T-helper 2 cell treated with Interferon-gamma antibody and Interleukin-4, amounts not matched to agents 5 μg/mL and 100 μg/mL, for 36 hours (primary cell): ENCODE results near the gene BRIP1.

ENCODE experiments used
- DNase-seq: peaks from one replicate; pipeline ENCODE4 v3.0.0; 2021; ENCODE audit warnings: low spot score
- H3K27ac Mint-ChIP-seq: one replicate; pipeline ENCODE4 v1.8.0; 2021; ENCODE audit warnings: mild to moderate bottlenecking, mixed read lengths
- H3K27me3 Mint-ChIP-seq: one replicate; pipeline ENCODE4 v1.8.0; 2021; ENCODE audit warnings: low read depth, mixed read lengths
- H3K36me3 Mint-ChIP-seq: one replicate; pipeline ENCODE4 v1.8.0; 2021; ENCODE audit warnings: low read depth, mixed read lengths
- H3K4me1 Mint-ChIP-seq: one replicate; pipeline ENCODE4 v1.8.0; 2021; ENCODE audit warnings: low read depth, mixed read lengths
- H3K4me3 Mint-ChIP-seq: one replicate; pipeline ENCODE4 v1.8.0; 2022; ENCODE audit warnings: mild to moderate bottlenecking, moderate library complexity, mixed read lengths
- H3K9me3 Mint-ChIP-seq: one replicate; pipeline ENCODE4 v1.8.0; 2021; ENCODE audit warnings: mixed read lengths

Gene BRIP1

DNA sequence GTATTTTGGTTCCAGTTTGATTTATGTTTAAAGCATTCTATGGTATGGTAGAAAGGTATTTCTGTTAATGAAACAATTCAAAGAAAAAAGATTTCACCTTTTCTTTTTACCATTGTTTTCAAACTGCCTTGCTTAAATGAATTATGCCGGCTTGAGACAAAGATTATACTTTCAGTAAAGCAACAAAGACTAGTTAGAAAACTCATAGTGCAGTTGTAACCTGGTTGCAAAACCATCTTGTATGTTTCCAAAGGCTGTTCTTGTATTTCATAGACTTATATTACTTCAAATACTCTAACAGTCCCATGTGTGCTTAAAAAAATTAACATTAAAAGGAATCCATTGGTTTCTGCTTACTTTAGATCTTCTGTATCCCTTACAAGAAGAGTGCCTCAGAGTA lies 153.8 kb downstream of the BRIP1 start:
- DNase-seq, result no peak
- Mint-ChIP-seq H3K4me3 (no peak overlapping the region), H3K27ac (no peak overlapping the region)

DNA sequence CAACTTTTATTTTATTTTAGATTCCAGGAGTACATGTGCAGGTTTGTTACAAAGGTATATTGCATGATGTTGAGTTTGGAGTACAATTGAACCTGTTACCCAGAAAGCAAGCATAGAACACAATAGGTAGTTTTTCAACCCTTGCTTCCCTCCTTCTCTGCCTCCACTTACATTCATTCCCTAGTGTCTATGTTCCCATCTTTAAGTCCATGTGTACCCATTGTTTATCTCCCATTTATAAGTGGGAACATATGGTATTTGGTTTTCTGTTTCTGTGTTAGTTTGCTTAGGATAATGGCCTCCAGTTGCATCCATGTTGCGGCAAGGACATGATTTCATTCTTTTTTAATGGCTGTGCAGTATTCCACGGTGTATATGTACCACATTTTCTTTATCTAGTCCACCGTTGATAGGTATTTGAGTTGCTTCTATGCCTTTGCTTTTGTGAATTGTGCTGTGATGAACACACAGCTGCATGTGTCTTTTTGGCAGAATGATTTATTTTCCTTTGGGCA lies 158.3 kb downstream of the BRIP1 start:
- no peaks in the 10 kb centered on the region for H3K4me1 Mint-ChIP-seq
- peaks cover 52% of the 10 kb centered on the region for H3K9me3 Mint-ChIP-seq
- H3K27ac Mint-ChIP-seq, result no peak overlapping the region
- no peaks in the 10 kb centered on the region for H3K27me3 Mint-ChIP-seq
- no peak for DNase-seq
- H3K36me3 Mint-ChIP-seq, result peaks cover 35% of the 10 kb centered on the region
- H3K4me3 Mint-ChIP-seq, result no peak overlapping the region

More for the DNA sequence above, 153.8 kb downstream of the BRIP1 start:
- H3K9me3 Mint-ChIP-seq, result peaks cover 20% of the 10 kb centered on the region
- H3K27me3 Mint-ChIP-seq, result no peaks in the 10 kb centered on the region
- peaks cover 36% of the 10 kb centered on the region for H3K36me3 Mint-ChIP-seq
- no peaks in the 10 kb centered on the region for H3K4me1 Mint-ChIP-seq

DNA sequence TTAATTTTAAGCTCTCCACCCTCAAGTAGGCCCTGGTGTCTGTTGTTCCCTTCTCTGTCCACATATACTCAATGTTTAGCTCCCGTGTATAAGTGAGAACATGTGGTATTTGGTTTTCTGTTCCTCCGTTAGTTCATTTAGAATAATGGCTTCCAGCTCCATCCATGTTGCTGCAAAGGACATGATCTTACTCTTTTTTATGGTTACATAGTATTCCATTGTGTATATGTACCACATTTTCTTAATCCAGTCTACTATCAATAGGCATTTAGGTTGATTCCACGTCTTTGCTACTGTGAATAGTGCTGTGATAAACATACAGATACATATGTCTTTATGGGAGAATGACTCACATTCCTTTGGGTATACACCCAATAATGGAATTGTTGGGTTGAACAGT lies 160.9 kb downstream of the BRIP1 start:
- Mint-ChIP-seq H3K27ac (no peak overlapping the region), H3K4me1 (no peaks in the 10 kb centered on the region), H3K9me3 (peaks cover 66% of the 10 kb centered on the region), H3K27me3 (no peaks in the 10 kb centered on the region), H3K4me3 (no peak overlapping the region), H3K36me3 (peaks cover 33% of the 10 kb centered on the region)
- DNase-seq, result no peak

DNA sequence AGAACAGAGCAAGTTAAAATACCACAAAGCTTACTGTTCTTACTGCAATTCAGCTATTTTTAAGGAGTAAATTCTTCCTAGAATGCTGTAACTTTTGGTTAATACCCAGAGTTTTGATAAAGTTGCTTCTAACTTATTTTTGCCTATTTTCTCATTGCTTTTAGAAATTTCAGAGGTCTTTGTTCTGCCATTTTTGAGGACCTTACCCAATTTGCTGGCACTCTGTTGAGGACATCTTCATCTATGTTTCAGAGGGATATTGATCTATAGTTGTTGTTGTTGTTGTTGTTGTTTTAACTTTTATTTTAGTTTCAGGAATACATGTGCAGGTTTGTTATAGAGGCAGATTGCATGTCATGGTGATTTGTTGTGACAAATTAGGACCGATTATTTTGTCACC lies 161.3 kb downstream of the BRIP1 start:
- Mint-ChIP-seq H3K9me3 (peaks cover 69% of the 10 kb centered on the region), H3K4me3 (no peak overlapping the region), H3K4me1 (no peaks in the 10 kb centered on the region), H3K27ac (no peak overlapping the region), H3K36me3 (peaks cover 33% of the 10 kb centered on the region), H3K27me3 (no peaks in the 10 kb centered on the region)
- no peak for DNase-seq

DNA sequence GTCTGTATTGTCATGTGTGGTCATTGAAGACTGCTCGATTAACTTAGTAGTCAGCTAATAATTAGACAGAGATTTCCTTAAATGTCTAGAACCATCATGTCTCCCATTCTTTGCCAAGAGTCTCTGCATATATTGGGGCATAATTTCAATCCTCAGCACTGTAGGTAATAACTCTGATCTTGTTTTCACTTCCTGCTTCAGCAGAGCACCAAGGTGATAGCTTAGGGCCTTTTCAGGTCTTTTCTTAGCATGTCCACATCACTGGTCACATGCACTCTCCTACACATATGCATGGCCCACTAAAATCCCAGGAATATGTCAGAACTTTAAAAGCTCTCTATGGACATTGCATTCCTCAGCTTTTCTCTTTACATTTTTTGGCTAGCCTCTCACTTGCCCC lies 162.0 kb downstream of the BRIP1 start:
- H3K27me3 Mint-ChIP-seq, result no peaks in the 10 kb centered on the region
- no peak overlapping the region for H3K27ac Mint-ChIP-seq
- H3K9me3 Mint-ChIP-seq, result peaks cover 69% of the 10 kb centered on the region
- peaks cover 33% of the 10 kb centered on the region for H3K36me3 Mint-ChIP-seq
- DNase-seq, result no peak
- no peaks in the 10 kb centered on the region for H3K4me1 Mint-ChIP-seq
- no peak overlapping the region for H3K4me3 Mint-ChIP-seq

DNA sequence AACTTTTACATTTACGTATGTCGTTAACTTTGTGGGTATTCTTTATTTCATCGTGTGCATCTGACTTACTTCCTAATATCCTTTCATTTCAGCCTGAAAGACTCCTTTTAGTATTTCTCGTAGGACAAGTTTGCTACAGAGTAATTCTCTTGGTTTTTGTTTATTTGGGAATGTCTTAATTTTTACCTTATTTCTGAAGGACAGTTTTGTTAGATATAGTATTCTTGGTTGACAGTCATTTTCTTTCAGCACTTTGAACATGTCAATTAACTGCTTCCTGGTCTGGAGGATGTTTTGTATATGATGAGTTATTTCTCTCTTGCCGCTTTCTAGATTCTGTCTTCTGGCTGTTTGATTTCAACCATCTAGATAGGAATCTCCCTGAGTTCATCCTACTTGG lies 163.1 kb downstream of the BRIP1 start:
- peaks cover 30% of the 10 kb centered on the region for H3K36me3 Mint-ChIP-seq
- no peak for DNase-seq
- no peak overlapping the region for H3K27ac Mint-ChIP-seq
- peaks cover 65% of the 10 kb centered on the region for H3K9me3 Mint-ChIP-seq
- H3K4me3 Mint-ChIP-seq, result no peak overlapping the region
- H3K4me1 Mint-ChIP-seq, result no peaks in the 10 kb centered on the region
- H3K27me3 Mint-ChIP-seq, result no peaks in the 10 kb centered on the region

DNA sequence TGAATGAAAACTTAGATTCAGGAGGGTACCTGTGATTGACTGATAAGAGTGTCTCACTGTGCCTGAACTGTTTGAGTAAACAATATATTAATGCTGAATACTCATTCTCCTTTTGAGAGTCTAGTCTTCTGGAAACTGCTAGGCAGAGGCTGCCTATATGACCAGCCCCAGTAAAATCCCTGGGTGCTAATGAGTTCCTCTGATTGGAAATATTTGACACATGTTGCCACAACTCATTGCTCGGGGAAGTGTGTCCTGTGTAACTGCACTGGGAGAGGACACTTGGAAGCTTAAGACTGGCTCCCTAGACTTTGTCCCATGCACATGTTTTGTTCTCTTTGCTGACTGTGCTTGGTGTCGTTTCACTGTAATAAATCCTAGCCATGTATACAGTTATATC lies 163.6 kb downstream of the BRIP1 start:
- Mint-ChIP-seq H3K27ac (no peak overlapping the region), H3K4me3 (no peak overlapping the region), H3K27me3 (no peaks in the 10 kb centered on the region), H3K4me1 (no peaks in the 10 kb centered on the region), H3K36me3 (peaks cover 30% of the 10 kb centered on the region), H3K9me3 (peaks cover 60% of the 10 kb centered on the region)
- DNase-seq, result no peak

DNA sequence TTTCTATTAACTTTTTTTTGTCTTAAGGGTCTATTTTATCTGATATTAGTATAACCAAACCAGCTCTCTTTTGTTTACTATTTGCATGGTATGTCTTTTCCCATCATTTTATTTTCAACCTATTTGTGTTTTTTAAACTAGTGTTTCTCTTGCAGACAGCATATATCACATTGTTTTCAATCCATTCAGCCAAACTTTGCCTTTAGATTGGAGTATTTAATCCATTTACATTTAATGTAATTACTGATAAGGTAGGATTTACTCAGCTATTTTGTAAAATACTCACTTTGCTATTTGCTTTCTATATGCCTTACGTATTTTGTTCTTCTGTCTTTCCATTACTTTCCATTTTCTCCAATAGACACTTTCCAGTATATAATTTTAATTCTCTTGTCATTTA lies 164.3 kb downstream of the BRIP1 start:
- Mint-ChIP-seq H3K27ac (no peak overlapping the region), H3K27me3 (no peaks in the 10 kb centered on the region), H3K4me1 (no peaks in the 10 kb centered on the region), H3K4me3 (no peak overlapping the region), H3K36me3 (peaks cover 32% of the 10 kb centered on the region), H3K9me3 (peaks cover 53% of the 10 kb centered on the region)
- no peak for DNase-seq

DNA sequence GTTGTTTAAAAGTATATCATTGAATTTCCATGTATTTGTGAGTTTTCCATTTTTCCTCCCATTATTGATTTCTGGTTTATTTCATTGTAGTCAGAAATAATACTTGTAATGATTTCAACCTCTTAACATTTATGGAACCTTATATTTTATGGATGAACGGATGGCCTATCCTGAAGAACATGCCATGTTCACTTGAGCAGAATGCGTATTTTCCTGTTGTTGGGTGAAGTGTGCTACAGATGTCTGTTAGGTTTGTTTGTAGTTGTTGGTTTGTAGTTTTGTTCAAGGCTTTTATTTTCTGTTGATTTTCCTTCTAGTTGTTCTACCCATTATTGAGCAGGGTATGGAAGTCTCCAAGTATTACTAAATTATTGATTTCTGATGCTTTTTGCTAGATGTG lies 165.1 kb downstream of the BRIP1 start:
- Mint-ChIP-seq H3K9me3 (peaks cover 51% of the 10 kb centered on the region), H3K4me3 (no peak overlapping the region), H3K27me3 (no peaks in the 10 kb centered on the region), H3K27ac (no peak overlapping the region), H3K36me3 (peaks cover 32% of the 10 kb centered on the region), H3K4me1 (no peaks in the 10 kb centered on the region)
- DNase-seq, result no peak

DNA sequence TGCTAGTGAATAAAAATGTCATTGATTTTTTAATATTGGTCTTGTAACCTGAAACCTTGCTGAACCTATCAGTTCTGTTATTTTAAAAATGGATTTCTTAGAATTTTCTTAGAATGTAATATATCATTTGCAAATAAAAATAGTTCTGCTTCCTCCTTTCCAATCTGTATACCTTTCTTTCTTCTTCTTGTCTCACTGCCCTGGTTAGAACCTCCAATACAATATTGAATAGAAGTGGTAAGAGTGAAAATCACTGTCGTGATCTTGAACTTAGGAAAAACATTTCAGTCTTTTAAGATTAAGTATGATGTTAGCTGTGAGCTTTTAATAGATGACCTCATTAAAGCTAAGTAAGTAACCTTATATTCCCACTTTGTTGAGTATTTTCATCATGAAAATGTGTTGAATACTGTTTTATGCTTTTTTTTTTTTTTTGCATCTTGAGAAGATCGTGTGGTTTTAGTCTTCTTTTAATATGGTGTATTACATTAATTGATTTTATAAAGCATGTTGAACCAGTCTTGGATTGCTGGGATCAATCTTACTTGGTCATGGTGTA lies 167.5 kb downstream of the BRIP1 start:
- no peak overlapping the region for H3K4me3 Mint-ChIP-seq
- H3K27me3 Mint-ChIP-seq, result no peaks in the 10 kb centered on the region
- no peak overlapping the region for H3K27ac Mint-ChIP-seq
- DNase-seq, result no peak
- H3K9me3 Mint-ChIP-seq, result peaks cover 32% of the 10 kb centered on the region
- H3K36me3 Mint-ChIP-seq, result peaks cover 33% of the 10 kb centered on the region
- no peaks in the 10 kb centered on the region for H3K4me1 Mint-ChIP-seq

DNA sequence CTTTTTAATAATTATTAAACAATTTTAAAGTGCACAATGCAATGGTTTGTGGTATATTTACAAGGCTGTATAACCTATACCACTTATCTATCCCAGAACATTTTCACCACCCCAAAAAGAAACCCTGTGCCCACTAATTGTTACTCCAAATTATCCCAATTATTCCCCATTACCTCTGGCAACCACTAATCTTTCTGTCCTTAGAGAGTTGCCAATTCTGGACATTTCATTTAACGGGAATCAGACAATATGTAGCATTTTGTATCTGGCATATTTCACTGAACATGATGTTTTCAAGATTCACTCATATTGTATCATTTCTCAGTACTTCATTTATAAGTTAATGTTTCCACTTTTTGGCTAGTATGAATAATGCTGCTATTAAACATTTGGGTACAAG lies 169.2 kb downstream of the BRIP1 start:
- H3K4me1 Mint-ChIP-seq, result no peaks in the 10 kb centered on the region
- H3K36me3 Mint-ChIP-seq, result peaks cover 31% of the 10 kb centered on the region
- peaks cover 14% of the 10 kb centered on the region for H3K9me3 Mint-ChIP-seq
- H3K4me3 Mint-ChIP-seq, result no peak overlapping the region
- no peaks in the 10 kb centered on the region for H3K27me3 Mint-ChIP-seq
- no peak for DNase-seq
- H3K27ac Mint-ChIP-seq, result no peak overlapping the region

DNA sequence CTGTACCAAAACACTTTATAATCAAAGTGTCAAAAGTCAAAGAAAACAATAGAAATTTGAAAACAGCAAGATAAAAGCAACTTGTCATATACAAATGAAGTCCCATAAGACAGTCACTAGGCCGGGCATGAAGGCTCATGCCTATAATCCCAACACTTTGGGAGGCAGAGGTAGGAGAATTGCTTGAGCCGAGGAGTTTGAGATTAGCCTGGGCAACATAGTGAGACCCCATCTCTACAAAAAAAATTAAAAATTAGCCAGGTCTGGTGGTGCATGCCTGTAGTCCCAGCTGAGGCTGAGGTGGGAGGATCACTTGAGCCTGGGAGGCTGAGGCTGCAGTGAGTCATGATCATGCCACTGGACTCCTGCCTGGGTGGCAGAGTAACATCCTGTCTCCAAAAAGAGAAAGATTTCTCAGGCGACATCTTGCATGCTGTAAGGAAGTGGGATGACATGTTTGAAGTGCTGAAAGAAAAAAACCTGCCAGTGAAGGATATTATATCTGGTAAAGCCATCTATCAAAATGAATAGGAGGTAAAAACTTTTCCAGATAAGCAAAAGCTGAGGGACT lies 173.6 kb downstream of the BRIP1 start:
- no peak for DNase-seq
- peaks cover 44% of the 10 kb centered on the region for H3K36me3 Mint-ChIP-seq
- no peak overlapping the region for H3K4me3 Mint-ChIP-seq
- H3K27me3 Mint-ChIP-seq, result no peaks in the 10 kb centered on the region
- no peaks in the 10 kb centered on the region for H3K9me3 Mint-ChIP-seq
- H3K4me1 Mint-ChIP-seq, result no peaks in the 10 kb centered on the region
- H3K27ac Mint-ChIP-seq, result no peak overlapping the region

DNA sequence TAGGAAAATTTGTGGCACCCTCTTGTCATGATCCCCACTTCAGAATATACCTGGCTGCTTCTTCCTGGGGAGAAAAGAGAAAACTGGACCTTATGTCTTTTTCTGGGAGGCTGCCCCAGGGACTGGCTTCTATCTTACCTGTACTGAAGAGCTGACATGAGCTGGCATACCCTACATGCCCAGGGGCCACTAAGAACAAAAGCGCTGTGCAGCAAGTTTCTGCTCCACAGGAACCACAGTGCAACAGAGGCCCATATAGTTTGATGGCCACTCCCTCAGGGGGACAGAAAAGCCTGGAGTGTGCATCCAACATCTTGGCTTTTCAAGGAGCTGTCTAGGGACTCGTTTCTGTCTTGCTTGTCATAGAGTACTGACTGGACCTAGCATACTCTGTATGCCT lies 175.6 kb downstream of the BRIP1 start:
- peaks cover 49% of the 10 kb centered on the region for H3K36me3 Mint-ChIP-seq
- H3K9me3 Mint-ChIP-seq, result no peaks in the 10 kb centered on the region
- H3K27ac Mint-ChIP-seq, result no peak overlapping the region
- H3K4me1 Mint-ChIP-seq, result no peaks in the 10 kb centered on the region
- H3K27me3 Mint-ChIP-seq, result no peaks in the 10 kb centered on the region
- no peak overlapping the region for H3K4me3 Mint-ChIP-seq
- no peak for DNase-seq

DNA sequence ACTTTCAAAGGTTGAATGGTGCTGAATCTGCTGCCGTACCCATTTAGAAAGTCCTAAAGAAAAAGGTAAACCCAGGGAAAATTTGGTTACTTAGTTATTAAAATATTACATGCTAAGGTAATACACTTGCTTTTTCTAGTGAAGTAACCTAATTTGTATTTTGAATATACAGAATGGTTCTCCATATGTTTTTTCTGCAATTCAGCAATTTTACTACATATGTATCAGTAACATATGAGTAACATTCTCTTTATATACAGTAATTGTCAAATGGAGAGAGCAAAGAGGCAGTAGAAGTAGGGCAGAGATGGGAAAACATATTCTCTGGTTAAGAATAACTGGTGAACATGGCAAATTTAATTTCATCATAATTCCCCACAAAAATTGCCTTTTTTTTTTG lies 177.2 kb downstream of the BRIP1 start:
- Mint-ChIP-seq H3K4me3 (no peak overlapping the region), H3K36me3 (peaks cover 44% of the 10 kb centered on the region), H3K27me3 (no peaks in the 10 kb centered on the region), H3K9me3 (no peaks in the 10 kb centered on the region), H3K27ac (no peak overlapping the region), H3K4me1 (no peaks in the 10 kb centered on the region)
- DNase-seq, result no peak

DNA sequence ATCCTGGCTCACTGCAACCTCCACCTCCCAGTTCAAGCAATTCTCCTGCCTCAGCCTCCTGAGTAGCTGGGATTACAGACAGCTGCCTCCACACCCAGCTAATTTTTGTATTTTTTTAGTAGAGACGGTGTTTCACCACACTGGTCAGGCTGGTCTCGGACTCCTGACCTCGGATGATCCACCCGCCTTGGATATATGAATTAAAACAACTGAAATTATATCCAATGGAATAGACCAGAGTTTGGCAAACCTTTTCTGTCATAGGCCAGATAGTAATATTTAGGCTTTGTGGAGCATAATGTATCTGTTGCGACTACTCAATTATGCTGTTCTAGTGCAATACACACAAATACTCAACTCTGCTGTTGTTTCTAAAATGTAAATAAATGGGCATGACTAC lies 178.5 kb downstream of the BRIP1 start:
- H3K4me3 Mint-ChIP-seq, result no peak overlapping the region
- H3K27ac Mint-ChIP-seq, result no peak overlapping the region
- no peak for DNase-seq
- no peaks in the 10 kb centered on the region for H3K9me3 Mint-ChIP-seq
- H3K4me1 Mint-ChIP-seq, result no peaks in the 10 kb centered on the region
- peaks cover 38% of the 10 kb centered on the region for H3K36me3 Mint-ChIP-seq
- no peaks in the 10 kb centered on the region for H3K27me3 Mint-ChIP-seq
